GM23248 (cell line): ENCODE measurements around the gene FGF14.

Experiments used
- EZH2 ChIP-seq: fragments of 200-600 bp; sonication (generic); IDR thresholded peaks from 2 replicates; pipeline ENCODE4 v1.6.1; 2018; ENCODE audit warnings: antibody characterized with exemption, mild to moderate bottlenecking; ENCODE audit not compliant: insufficient read depth, poor library complexity, severe bottlenecking
- EZH2phosphoT487 ChIP-seq: fragments of 200-600 bp; sonication (generic); IDR thresholded peaks from 2 replicates; pipeline ENCODE4 v1.6.1; 2018; ENCODE audit warnings: antibody characterized with exemption, moderate library complexity, mild to moderate bottlenecking, low read depth; ENCODE audit not compliant: insufficient read depth

GRCh38 chr13:101977475-101977874 is 424.4 kb downstream of the FGF14 start:
- TF ChIP-seq EZH2 (no peak), EZH2phosphoT487 (no peak)
